H1 (cell line): ENCODE data around the gene ZNF652.

Experiments
- ASH2L ChIP-seq: fragments of 200-600, 300-600 bp; sonication (generic); IDR thresholded peaks from one replicate; pipeline ENCODE4 v1.7.1; 2017; ENCODE audit warnings: low read length
- BACH1 ChIP-seq: IDR thresholded peaks from 2 replicates; pipeline ENCODE4 v1.6.1; 2012; ENCODE audit warnings: low read length, improper control_type of control experiment
- CREB1 ChIP-seq: IDR thresholded peaks from 2 replicates; pipeline ENCODE4 v1.6.1; 2012; ENCODE audit warnings: inconsistent platforms
- EP300 ChIP-seq, 2 experiments: IDR thresholded peaks; 1 replicate in 1 of 2; 2 replicates in 1 of 2; pipeline ENCODE4 v1.6.1; 2011 to 2012; ENCODE audit warnings: low read depth in 2 of 2, low read length in 2 of 2, mild to moderate bottlenecking in 2 of 2, borderline replicate concordance in 1 of 2, inconsistent platforms in 1 of 2, moderate library complexity in 1 of 2
- EZH2 ChIP-seq: fragments of 200-600 bp; sonication (generic); IDR thresholded peaks from 2 replicates; pipeline ENCODE4 v1.7.1; 2012; ENCODE audit warnings: low read depth, mild to moderate bottlenecking, moderate library complexity, low read length, inconsistent platforms; ENCODE audit not compliant: severe bottlenecking
- POLR2A ChIP-seq, 2 experiments: IDR thresholded peaks; 1 replicate in 1 of 2; 2 replicates in 1 of 2; pipeline ENCODE4 v1.6.1; 2011; ENCODE audit warnings: low read depth in 2 of 2, low read length in 2 of 2, mild to moderate bottlenecking in 2 of 2; ENCODE audit errors: control extremely low read depth in 1 of 2
- RFX5 ChIP-seq: IDR thresholded peaks from 2 replicates; pipeline ENCODE4 v1.6.1; 2011; ENCODE audit warnings: low read depth, low read length, improper control_type of control experiment, borderline replicate concordance
- TAF7 ChIP-seq: optimal IDR thresholded peaks from 2 replicates; pipeline ENCODE3; 2011; ENCODE audit warnings: low read depth, mild to moderate bottlenecking, inconsistent platforms, low read length, moderate library complexity, borderline replicate concordance
- ZNF274 ChIP-seq: IDR thresholded peaks from 2 replicates; pipeline ENCODE4 v1.7.0; 2012; ENCODE audit warnings: low read length, borderline replicate concordance; ENCODE audit errors: extremely low read depth
- TF ChIP-seq, protein P1 (sequence below), 3 experiments: IDR thresholded peaks; 1 replicate in 2 of 3; 2 replicates in 1 of 3; pipeline versions ENCODE4 v1.5.1 to v1.6.1; 2011; ENCODE audit warnings: low read length in 3 of 3, mild to moderate bottlenecking in 3 of 3, inconsistent platforms in 2 of 3, low read depth in 1 of 3, moderate library complexity in 1 of 3; ENCODE audit not compliant: insufficient read depth in 1 of 3; ENCODE audit errors: control extremely low read depth in 1 of 3
- TF ChIP-seq, protein P2 (sequence below): IDR thresholded peaks from 2 replicates; pipeline ENCODE4 v1.6.1; 2011; ENCODE audit warnings: low read depth, mild to moderate bottlenecking, low read length; ENCODE audit not compliant: insufficient read depth

DNA sequence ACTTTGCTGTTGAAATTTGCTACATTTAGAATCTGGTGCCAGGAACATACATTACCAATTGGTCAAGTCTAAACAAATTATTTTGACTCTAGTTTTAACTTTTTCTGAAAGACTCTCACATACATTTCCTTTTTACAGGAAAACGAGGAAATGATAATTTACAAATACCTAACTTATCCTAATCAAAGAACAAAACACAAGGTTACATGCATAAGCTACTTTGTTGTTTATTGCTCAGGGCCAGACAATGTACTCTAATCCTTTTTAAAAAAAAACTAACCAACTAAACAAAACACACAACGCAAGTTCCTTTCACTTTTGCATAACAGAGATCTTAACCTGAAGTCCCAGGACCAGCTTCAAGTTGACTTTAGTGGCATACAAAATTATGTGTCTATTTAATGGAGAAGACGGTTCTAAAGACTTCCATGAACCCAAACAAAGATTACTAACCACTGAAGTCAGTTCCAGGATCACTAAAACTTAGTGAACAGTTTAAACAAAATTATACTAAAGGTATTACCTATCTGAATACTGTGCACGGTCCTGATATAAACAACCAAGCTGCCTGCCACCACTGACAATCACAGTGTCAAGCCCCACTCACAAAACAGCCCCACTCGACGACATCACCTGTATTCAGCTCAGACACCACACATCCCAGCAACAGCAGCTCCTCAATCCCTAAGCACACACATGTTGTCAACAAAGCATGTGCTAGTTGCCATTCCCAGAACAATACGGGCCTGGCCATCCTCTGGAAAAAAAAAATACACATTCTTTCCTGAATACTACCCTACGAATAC lies 1.9 kb downstream of the ZNF652 start:
- no peak for TF ChIP-seq ZNF274
- TF ChIP-seq POLR2A (IDR thresholded peaks at IDR 0.05; ENCODE audit: control extremely low read depth in 1 of 2, low read depth in 2 of 2, low read length in 2 of 2) = no peak
- TF ChIP-seq, protein P1, sequence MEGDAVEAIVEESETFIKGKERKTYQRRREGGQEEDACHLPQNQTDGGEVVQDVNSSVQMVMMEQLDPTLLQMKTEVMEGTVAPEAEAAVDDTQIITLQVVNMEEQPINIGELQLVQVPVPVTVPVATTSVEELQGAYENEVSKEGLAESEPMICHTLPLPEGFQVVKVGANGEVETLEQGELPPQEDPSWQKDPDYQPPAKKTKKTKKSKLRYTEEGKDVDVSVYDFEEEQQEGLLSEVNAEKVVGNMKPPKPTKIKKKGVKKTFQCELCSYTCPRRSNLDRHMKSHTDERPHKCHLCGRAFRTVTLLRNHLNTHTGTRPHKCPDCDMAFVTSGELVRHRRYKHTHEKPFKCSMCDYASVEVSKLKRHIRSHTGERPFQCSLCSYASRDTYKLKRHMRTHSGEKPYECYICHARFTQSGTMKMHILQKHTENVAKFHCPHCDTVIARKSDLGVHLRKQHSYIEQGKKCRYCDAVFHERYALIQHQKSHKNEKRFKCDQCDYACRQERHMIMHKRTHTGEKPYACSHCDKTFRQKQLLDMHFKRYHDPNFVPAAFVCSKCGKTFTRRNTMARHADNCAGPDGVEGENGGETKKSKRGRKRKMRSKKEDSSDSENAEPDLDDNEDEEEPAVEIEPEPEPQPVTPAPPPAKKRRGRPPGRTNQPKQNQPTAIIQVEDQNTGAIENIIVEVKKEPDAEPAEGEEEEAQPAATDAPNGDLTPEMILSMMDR (IDR thresholded peaks at IDR 0.05; ENCODE audit: control extremely low read depth in 1 of 3, insufficient read depth in 1 of 3, low read depth in 1 of 3, low read length in 3 of 3) = no peak
- TF ChIP-seq TAF7 = no peak
- TF ChIP-seq EZH2 = no peak
- no peak for TF ChIP-seq CREB1
- TF ChIP-seq RFX5 = no peak
- no peak for TF ChIP-seq ASH2L
- no peak for TF ChIP-seq EP300 (IDR thresholded peaks at IDR 0.05; ENCODE audit: borderline replicate concordance in 1 of 2, low read depth in 2 of 2, low read length in 2 of 2)
- TF ChIP-seq BACH1 = no peak
- TF ChIP-seq, protein P2, sequence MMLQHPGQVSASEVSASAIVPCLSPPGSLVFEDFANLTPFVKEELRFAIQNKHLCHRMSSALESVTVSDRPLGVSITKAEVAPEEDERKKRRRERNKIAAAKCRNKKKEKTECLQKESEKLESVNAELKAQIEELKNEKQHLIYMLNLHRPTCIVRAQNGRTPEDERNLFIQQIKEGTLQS = no peak
